Erythroblast (primary cell): ENCODE results near the gene DNAJC2.
"Not testable (repeated sequence)": the region's sequence is repeated elsewhere in the genome, so short reads cannot be mapped to it uniquely, and the experiment has no call there.

Experiments used
- DNase-seq, 2 experiments: peaks; one replicate each; lab custom pipeline; 2025; lab: John Stamatoyannopoulos, UW
- GATA1 ChIP-seq: IDR thresholded peaks from 2 replicates; pipeline ENCODE4 v1.6.1; 2011; ENCODE audit warnings: low read depth, mild to moderate bottlenecking, control low read depth, low read length, moderate library complexity
- POLR2A ChIP-seq: IDR thresholded peaks from 2 replicates; pipeline ENCODE4 v1.6.1; 2011; ENCODE audit warnings: mild to moderate bottlenecking, low read length

The DNAJC2 gene

DNA sequence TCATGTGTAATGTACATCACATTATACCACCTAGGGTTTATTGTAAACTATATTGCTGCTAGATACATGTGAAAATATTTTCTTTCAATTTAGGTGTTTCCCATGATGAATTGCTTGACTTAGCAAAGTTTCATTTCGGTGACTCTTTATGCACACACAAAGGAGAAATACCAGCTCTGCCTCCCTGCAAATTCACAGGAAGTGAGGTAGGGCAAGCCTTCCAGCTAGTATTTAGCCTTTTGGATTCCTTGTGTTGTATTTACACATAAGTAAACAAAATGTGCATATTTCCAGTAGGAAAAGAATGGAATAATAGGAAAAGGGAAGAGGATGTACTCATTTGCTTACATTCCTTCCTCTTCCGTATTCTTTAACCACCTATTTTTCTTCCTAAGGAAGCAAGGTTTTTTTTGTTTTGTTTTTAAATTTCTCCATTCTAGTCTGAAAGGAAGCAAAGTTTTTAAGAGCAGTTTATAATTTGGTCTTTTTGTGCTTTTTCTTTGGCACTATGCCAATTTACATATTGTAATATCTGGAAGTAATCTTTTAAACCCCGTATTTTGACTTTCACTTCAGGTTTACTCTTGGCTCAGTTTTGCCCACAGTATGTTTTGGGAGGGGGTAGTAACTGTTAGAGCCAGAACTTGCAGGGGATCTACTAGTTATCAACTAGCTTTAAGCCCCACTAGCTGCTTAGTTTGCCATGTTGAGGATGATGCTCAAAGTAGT, 36.9 kb downstream of the DNAJC2 start:
- no peak for DNase-seq
- TF ChIP-seq POLR2A (no peak), GATA1 (no peak)

GRCh38 chr7:103301441-103301840, 43.1 kb downstream of the DNAJC2 start:
- TF ChIP-seq POLR2A (no peak), GATA1 (no peak)
- no peak for DNase-seq

DNA sequence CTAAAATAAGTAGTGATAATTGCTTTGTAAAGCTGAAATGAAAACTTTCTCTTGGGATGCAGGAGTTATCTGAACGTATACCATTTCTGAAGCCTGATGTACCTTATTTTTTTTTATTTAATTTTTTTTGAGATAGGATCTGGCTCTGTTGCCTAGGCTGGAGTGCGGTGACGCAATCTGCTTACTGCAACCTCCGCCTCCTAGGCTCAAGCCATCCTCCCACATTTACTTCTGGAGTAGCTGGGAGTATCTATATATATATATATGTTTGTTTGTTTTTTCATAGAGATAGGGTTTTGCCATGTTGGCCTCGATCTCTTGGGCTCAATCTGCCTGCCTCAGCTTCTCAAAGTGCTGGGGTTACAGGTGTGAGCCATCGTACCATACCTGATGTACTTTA, 44.9 kb downstream of the DNAJC2 start:
- TF ChIP-seq POLR2A: no peak
- TF ChIP-seq GATA1: no peak
- DNase-seq: peak; percentile 4 to 16

DNA sequence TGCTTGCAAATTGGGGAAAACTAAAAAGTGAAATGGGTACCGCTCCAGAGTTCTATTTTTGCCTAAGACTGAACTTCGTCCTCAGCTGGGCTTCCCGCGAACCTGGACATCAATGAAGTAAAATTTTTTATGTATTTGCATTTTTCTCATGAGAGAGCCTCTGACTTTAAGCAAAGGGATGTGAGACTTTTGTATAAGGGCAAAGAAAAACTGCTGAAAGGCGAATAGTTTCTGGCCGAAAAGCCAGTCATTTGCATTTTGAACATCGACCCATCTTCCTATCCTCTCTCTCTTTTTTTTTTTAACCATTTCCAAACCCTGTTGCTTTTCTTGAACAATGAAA, 46.8 kb downstream of the DNAJC2 start:
- no peak for DNase-seq
- no peak for TF ChIP-seq POLR2A
- no peak for TF ChIP-seq GATA1

GRCh38 chr7:103296901-103297836, 47.4 kb downstream of the DNAJC2 start, which contains the start of gene PMPCB:
PMPCB (plus strand) TSS chr7:103297435; CDS start chr7:103297460, 25 bp downstream.
- TF ChIP-seq GATA1 (no peak), POLR2A (peak; percentile 78)
- peak; percentile 93 to 96 for DNase-seq

DNA sequence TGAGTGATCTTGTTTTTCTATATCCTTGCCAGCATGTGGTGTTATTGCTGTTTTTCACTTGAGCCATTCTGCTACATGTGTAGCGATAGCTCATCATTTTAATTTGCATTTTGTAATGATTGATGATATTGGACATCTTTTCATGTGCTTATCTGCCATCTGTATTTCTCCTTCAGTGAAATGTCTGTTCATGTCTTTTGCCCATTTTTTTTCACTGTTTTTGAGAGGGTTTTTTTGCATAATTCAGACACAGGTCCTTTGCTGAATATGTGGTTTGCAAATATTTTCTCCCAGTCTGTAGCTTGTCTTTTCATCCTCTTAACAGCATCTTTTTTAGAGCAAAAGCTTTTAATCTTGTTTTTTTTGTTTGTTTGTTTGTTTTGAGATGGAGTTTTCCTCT, 51.0 kb downstream of the DNAJC2 start:
- no peak for DNase-seq
- TF ChIP-seq POLR2A (no peak), GATA1 (no peak)

DNA sequence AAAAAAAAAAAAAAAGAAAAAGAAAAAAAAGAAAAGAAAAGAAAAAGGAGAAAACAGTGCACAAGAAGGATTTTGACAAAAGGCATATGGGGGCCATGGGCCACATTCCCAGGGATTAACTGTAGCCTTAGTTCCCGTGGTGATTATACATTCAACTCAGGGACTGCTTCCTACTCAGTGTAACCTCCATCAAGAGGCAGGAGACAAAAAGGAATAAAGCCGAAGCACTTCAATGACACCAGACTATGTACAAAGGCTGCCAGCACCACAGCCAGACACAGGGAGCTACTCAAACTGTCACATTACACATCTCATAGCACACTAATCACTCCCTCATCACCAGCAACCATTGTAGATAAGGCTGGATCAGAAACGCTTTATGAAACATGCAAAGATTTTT, 52.4 kb downstream of the DNAJC2 start:
- DNase-seq: no peak
- TF ChIP-seq POLR2A (no peak), GATA1 (no peak)

DNA sequence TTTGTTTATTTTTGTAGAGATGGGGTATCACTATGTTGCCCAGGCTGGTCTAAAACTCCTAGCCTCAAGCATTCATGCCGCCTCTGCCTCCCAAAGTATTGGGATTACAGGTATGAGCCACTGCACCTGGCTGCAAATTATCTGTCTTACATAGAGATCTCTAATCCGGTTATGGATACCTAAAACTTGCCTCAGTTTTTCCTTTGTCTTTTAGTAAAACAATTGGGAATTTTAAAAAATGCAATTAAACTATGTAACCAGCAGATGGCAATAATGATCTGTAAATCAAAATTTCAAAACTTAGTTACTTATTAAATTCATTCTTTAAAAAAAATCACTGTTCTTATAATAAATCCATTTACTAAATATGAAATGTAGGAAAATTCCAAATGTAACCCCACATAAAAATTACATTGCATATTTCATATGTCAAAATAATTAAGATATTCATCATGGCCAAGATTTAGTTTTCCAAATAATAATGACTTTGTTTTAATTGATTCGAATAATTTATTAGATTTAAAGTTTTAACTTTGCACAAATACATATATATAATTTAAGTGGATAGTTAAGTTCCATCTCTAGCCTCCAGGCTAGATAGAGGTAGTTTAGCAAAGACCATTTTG, 61.7 kb downstream of the DNAJC2 start:
- not testable (repeated sequence) for DNase-seq

DNA sequence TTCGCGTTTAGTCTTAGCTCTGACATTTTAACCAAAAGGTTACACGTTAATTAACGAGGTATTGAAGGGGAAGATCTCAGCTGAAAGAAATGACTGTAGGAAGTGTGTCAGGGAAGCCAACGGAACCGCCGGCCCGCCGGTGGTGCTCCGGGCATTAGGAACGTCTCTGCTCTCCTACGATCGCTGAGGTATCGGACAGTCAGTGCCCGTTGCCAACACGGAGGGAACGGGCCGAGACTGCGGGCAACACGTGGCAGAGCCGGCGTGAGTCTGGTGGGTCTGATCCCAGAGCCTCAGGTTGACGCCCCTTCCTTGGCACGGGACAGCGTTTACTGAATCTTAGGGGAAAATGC, 63.8 kb downstream of the DNAJC2 start:
- peak; percentile 48 to 53 for DNase-seq

- DNase-seq: peak; percentile 89 to 93
- peak; percentile 64 for TF ChIP-seq POLR2A
Observed at GRCh38 chr7:103279963-103280802, 64.4 kb downstream of the DNAJC2 start.

DNA sequence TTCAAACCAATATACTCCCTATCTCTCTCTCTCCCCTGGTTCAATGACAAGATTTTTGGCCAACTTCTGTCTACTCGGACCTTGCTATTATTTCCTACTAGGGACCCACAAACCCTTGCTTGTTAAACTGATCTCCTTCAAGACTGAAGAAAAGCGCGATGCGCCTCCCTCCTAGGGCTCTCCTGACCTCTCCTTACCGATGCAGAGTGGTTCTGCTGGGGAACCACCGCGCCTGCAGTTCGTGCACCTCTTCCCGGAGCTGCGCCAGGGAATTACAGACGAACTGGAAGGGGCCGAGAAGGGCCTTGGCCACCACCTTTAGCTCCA, 65.0 kb downstream of the DNAJC2 start:
- DNase-seq: peak; percentile 73 to 78

DNA sequence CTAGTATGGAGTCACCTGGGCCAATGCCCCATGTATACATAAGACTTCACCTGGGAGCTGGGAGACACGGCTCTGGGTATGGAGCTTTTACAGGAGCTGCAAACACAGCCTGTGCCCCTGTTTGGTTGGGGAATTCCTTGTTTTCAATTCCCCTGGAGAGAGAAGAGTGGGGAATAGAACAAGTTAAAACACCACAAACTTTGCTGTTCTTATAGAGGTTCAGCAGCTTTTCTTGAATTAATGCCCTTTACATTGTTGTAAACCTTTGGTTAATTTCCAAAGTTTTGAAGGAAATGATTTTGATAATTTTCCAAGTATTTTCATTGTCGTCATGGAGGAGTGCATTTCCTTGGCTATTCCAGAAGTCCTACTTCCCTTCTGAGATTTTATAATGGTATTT, 66.4 kb downstream of the DNAJC2 start:
- DNase-seq: not testable (repeated sequence)

- not testable (repeated sequence) for DNase-seq
Observed at GRCh38 chr7:103274867-103275266, 69.7 kb downstream of the DNAJC2 start.

- DNase-seq: not testable (repeated sequence)
Observed at GRCh38 chr7:103273374-103273773, 71.2 kb downstream of the DNAJC2 start.

GRCh38 chr7:103266229-103266628, 78.3 kb downstream of the DNAJC2 start:
- DNase-seq: not testable (repeated sequence)

- peak in 1 of 2 experiments; percentile 2 for DNase-seq
Observed at GRCh38 chr7:103264054-103264453, 80.5 kb downstream of the DNAJC2 start.
